PFSK-1 (cell line): ENCODE data around the gene C1orf74.

ENCODE experiments used
- FOXP2 ChIP-seq: optimal IDR thresholded peaks from 2 replicates; pipeline ENCODE3; 2011; ENCODE audit warnings: borderline replicate concordance, control low read depth, inconsistent platforms; ENCODE audit not compliant: insufficient read depth; ENCODE audit errors: extremely low read length, extremely low read depth
- POLR2AphosphoS5 ChIP-seq: IDR thresholded peaks from 2 replicates; pipeline ENCODE4 v1.6.1; 2012; ENCODE audit warnings: low read depth, mild to moderate bottlenecking, control low read depth, low read length, moderate library complexity
- REST ChIP-seq, 2 experiments: IDR thresholded peaks; 2 replicates each; pipeline versions ENCODE4 v1.6.1 to v1.8.0; 2011 to 2012; ENCODE audit warnings: low read depth in 2 of 2, low read length in 2 of 2, control low read depth in 1 of 2, inconsistent platforms in 1 of 2, mild to moderate bottlenecking in 1 of 2, moderate library complexity in 1 of 2; ENCODE audit not compliant: insufficient read depth in 1 of 2
- SIN3A ChIP-seq: IDR thresholded peaks from 2 replicates; pipeline ENCODE4 v1.6.1; 2012; ENCODE audit warnings: mild to moderate bottlenecking, low read length, moderate library complexity, borderline replicate concordance; ENCODE audit not compliant: insufficient read depth
- TAF1 ChIP-seq: IDR thresholded peaks from 2 replicates; pipeline ENCODE4 v1.6.1; 2012; ENCODE audit warnings: low read length, control low read depth, borderline replicate concordance; ENCODE audit not compliant: insufficient read depth

GRCh38 chr1:209805875-209806760 lies 21.8 kb upstream of the C1orf74 start, which contains the start of gene IRF6:
- TF ChIP-seq POLR2AphosphoS5, result no peak
- no peak for TF ChIP-seq TAF1
- TF ChIP-seq REST (IDR thresholded peaks at IDR 0.05; ENCODE audit: insufficient read depth in 1 of 2, low read depth in 2 of 2, low read length in 2 of 2), result no peak
- no peak for TF ChIP-seq SIN3A
- no peak for TF ChIP-seq FOXP2
